LHCN-M2 (cell line): ENCODE data around the gene RCOR1. TPM values are rescaled to one million over a fixed set of nuclear protein-coding genes. Genes with fewer than 3 reads are reported as not detected.

ENCODE experiments used
- DNase-seq: peaks from one replicate; pipeline ENCODE4 v3.0.0-alpha.2; 2012; ENCODE audit warnings: low read depth
- total RNA-seq: library from RNA; depleted of rRNA; stranded (reverse); fragments of >200 nt; gene quantifications from 2 replicates; pipeline ENCODE4 v1.2.3, GENCODE V29; 2014

Gene RCOR1
- total RNA-seq, 1 experiment from 2014 or later = 18.7 TPM

GRCh38 chr14:102717276-102717675, 124.8 kb downstream of the RCOR1 start:
- peak; percentile 78 for DNase-seq

- no peak for DNase-seq
Measured at GRCh38 chr14:102722646-102723045, 130.2 kb downstream of the RCOR1 start.

- DNase-seq = no peak
Measured at GRCh38 chr14:102723650-102724049, 131.2 kb downstream of the RCOR1 start.

- DNase-seq = no peak
Measured at GRCh38 chr14:102726191-102726949, 133.9 kb downstream of the RCOR1 start.

GRCh38 chr14:102727336-102728095, 135.1 kb downstream of the RCOR1 start:
- DNase-seq = no peak

GRCh38 chr14:102728501-102728900, 136.1 kb downstream of the RCOR1 start:
- DNase-seq = no peak

GRCh38 chr14:102729268-102729667, 136.8 kb downstream of the RCOR1 start:
- no peak for DNase-seq

GRCh38 chr14:102729825-102730224, 137.4 kb downstream of the RCOR1 start:
- no peak for DNase-seq

- DNase-seq = no peak
Measured at GRCh38 chr14:102731101-102731870, 138.8 kb downstream of the RCOR1 start.

- DNase-seq = peak; percentile 5
Measured at GRCh38 chr14:102731871-102732800, 139.7 kb downstream of the RCOR1 start.

GRCh38 chr14:102732924-102733323, 140.5 kb downstream of the RCOR1 start:
- no peak for DNase-seq

- DNase-seq = no peak
Measured at GRCh38 chr14:102733326-102733725, 140.9 kb downstream of the RCOR1 start.

- no peak for DNase-seq
Measured at GRCh38 chr14:102734436-102734835, 142.0 kb downstream of the RCOR1 start.

GRCh38 chr14:102736956-102737355, 144.5 kb downstream of the RCOR1 start:
- no peak for DNase-seq

GRCh38 chr14:102737402-102738372, 145.2 kb downstream of the RCOR1 start:
- no peak for DNase-seq

GRCh38 chr14:102738373-102739189, 146.1 kb downstream of the RCOR1 start:
- no peak for DNase-seq

- no peak for DNase-seq
Measured at GRCh38 chr14:102739190-102739469, 146.7 kb downstream of the RCOR1 start.

GRCh38 chr14:102746634-102747438, 154.4 kb downstream of the RCOR1 start:
- no peak for DNase-seq
